NCI-H1436 (cell line): ENCODE results near the gene ALDOC.
"Not testable (repeated sequence)": the region's sequence is repeated elsewhere in the genome, so short reads cannot be mapped to it uniquely, and the experiment has no call there.

Experiments
- DNase-seq: peaks from one replicate; lab custom pipeline; 2025; lab: John Stamatoyannopoulos, UW

Gene ALDOC

GRCh38 chr17:28582513-28582912 is 5.8 kb upstream of the ALDOC start:
- no peak for DNase-seq

- no peak for DNase-seq
These were observed 4.3 kb upstream of the ALDOC start for GRCh38 chr17:28580959-28581358.

GRCh38 chr17:28579526-28579925 is 2.8 kb upstream of the ALDOC start:
- DNase-seq: no peak

GRCh38 chr17:28578246-28579195 is 1.8 kb upstream of the ALDOC start:
- DNase-seq: no peak

- no peak for DNase-seq
These were observed 750 bp upstream of the ALDOC start for GRCh38 chr17:28577466-28577824.

- not testable (repeated sequence) for DNase-seq
These were observed 679 bp downstream of the ALDOC start for GRCh38 chr17:28576016-28576415.

GRCh38 chr17:28575126-28575795 is 1.4 kb downstream of the ALDOC start:
- DNase-seq: no peak

- peak; percentile 14 for DNase-seq
These were observed 2.2 kb downstream of the ALDOC start for GRCh38 chr17:28574526-28574925.

- no peak for DNase-seq
These were observed 2.7 kb downstream of the ALDOC start for GRCh38 chr17:28573966-28574480.

- no peak for DNase-seq
These were observed 3.2 kb downstream of the ALDOC start for GRCh38 chr17:28573521-28573920.

- no peak for DNase-seq
These were observed 3.7 kb downstream of the ALDOC start for GRCh38 chr17:28573040-28573380.

GRCh38 chr17:28572259-28573039 is 4.2 kb downstream of the ALDOC start:
- DNase-seq: no peak

- peak; percentile 96 for DNase-seq
These were observed 5.2 kb downstream of the ALDOC start, which contains the start of gene PIGS for GRCh38 chr17:28571361-28572122. PIGS (minus strand) TSS chr17:28571524; CDS start chr17:28571496, 28 bp downstream.

- no peak for DNase-seq
These were observed 5.9 kb downstream of the ALDOC start for GRCh38 chr17:28570716-28571360.

- no peak for DNase-seq
These were observed 7.2 kb downstream of the ALDOC start for GRCh38 chr17:28569446-28569845.

GRCh38 chr17:28567604-28568003 is 9.1 kb downstream of the ALDOC start:
- DNase-seq: no peak

- DNase-seq: no peak
These were observed 13.2 kb downstream of the ALDOC start for GRCh38 chr17:28563475-28563874.

- no peak for DNase-seq
These were observed 21.7 kb downstream of the ALDOC start for GRCh38 chr17:28555022-28555421.

GRCh38 chr17:28554565-28554964 is 22.1 kb downstream of the ALDOC start:
- DNase-seq: no peak

GRCh38 chr17:28553000-28553505 is 23.6 kb downstream of the ALDOC start:
- DNase-seq: no peak
